Heart left ventricle (tissue), 16 donors: ENCODE measurements around the gene MFNG. TPM values are rescaled to one million over a fixed set of nuclear protein-coding genes. Genes with fewer than 3 reads are reported as not detected.

Experiments used
- ATAC-seq, 4 donors: fragments of 200-7000 bp; cut with Tn5 transposase; one replicate each; pipeline ENCODE4 v1.9.1; 2020 to 2022; ENCODE audit warnings: moderate library complexity in 4 of 4, mild to moderate bottlenecking in 3 of 4, moderate number of reproducible peaks in 1 of 4
- DNase-seq, 5 donors: peaks; one replicate each; pipeline ENCODE4 v3.0.0-alpha.2; 2020
- H3K27ac ChIP-seq, 12 donors: fragments of 200-600 bp; sonication (generic) in 4 of 12; one replicate each; pipeline versions ENCODE4 v1.5.0 to v1.8.0; 2016 to 2022; ENCODE audit warnings: mild to moderate bottlenecking in 2 of 12
- H3K27me3 ChIP-seq, 9 donors: fragments of 200-600 bp; sonication (generic) in 2 of 9; one replicate each; pipeline versions ENCODE4 v1.5.1 to v1.8.0; 2016 to 2022; ENCODE audit warnings: mild to moderate bottlenecking in 3 of 9
- H3K36me3 ChIP-seq, 9 donors: fragments of 200-600 bp; sonication (generic) in 2 of 9; one replicate each; pipeline versions ENCODE4 v1.5.0 to v1.8.0; 2018 to 2022; ENCODE audit warnings: mild to moderate bottlenecking in 2 of 9
- H3K4me1 ChIP-seq, 12 donors: fragments of 200-600 bp; sonication (generic) in 4 of 12; one replicate each; pipeline versions ENCODE4 v1.5.0 to v1.8.0; 2016 to 2022; ENCODE audit warnings: mild to moderate bottlenecking in 3 of 12
- H3K4me3 ChIP-seq, 12 donors: fragments of 200-600 bp; sonication (generic) in 4 of 12; one replicate each; pipeline versions ENCODE4 v1.5.0 to v1.8.0; 2017 to 2022; ENCODE audit warnings: mild to moderate bottlenecking in 9 of 12, moderate library complexity in 4 of 12
- H3K9me3 ChIP-seq, 12 donors: fragments of 200-600 bp; sonication (generic) in 4 of 12; one replicate each; pipeline versions ENCODE4 v1.5.0 to v1.8.0; 2016 to 2022; ENCODE audit warnings: mild to moderate bottlenecking in 1 of 12
- CTCF ChIP-seq, 12 donors: fragments of 200-600 bp; sonication (generic) in 4 of 12; IDR thresholded peaks; one replicate each; pipeline versions ENCODE4 v1.5.0 to v1.8.0; 2018 to 2022; ENCODE audit warnings: antibody characterized with exemption in 12 of 12, mild to moderate bottlenecking in 5 of 12
- POLR2A ChIP-seq, 2 donors: fragments of 450-650 bp; IDR thresholded peaks; one replicate each; pipeline ENCODE4 v1.6.1; 2017; ENCODE audit warnings: antibody characterized with exemption in 2 of 2, mild to moderate bottlenecking in 2 of 2, moderate library complexity in 2 of 2
- WGBS, 4 donors: extraction: QIAGEN DNeasy Blood & Tissue Kit in 2 of 4; methylation state at CpG; one replicate each; pipeline versions ENCODE4 v1.1.5 to v1.1.7; 2013 to 2018; 5-methylcytosine and 5-hydroxymethylcytosine counted together
- intact Hi-C, 10 donors: fragments of 100-400 bp; cut with DNase I; formaldehyde crosslinking; loops; one replicate each; pipeline versions ENCODE4 v1.11.1 to v1.14.2; 2022
- polyA plus RNA-seq, 2 donors: library from polyadenylated mRNA; stranded (reverse); fragments of 200-250 nt; gene quantifications; one replicate each; pipeline ENCODE4 v1.2.3, GENCODE V29; 2013
- total RNA-seq, 9 donors: library from RNA; depleted of rRNA in 2 of 9; stranded (reverse); fragments of >200 nt in 2 of 9; fragmentation: NEBNext Ultra II Directional in 3 of 9; extraction: Animal tissue kit (Norgen Biotek cat#: 25700) in 3 of 9; gene quantifications; one replicate each; pipeline versions ENCODE4 v1.1.0 to v1.2.4, GENCODE V29; 2016 to 2023
- donor health status: ischemic (EF 13 %, LVEDD 7.1; RV severe dilation, severe dysfunction).
- donor health status: healthy with polysubstance abuse.
- donor health status: DM: no; HTN: yes; CAD: no.
- donor health status: DM: no; HTN: no; CAD: no.
- donor health status: ischemic (EF 25% LVEDD 6.9; RV normal size, moderate dysfunction).
- donor health status: ischemic (EF 25% LVEDD 5.7; RV mildly dilated, moderate dysfunction).
- donor health status: healthy.
- donor health status: DM: yes; HTN: yes; CAD: no.
- donor health status: ischemic (EF 35%, LVEDD 5.7; RV mildly dilated, moderate dysfunction).
- donor health status: nonischemic (EF 11% LVEDD 7.7; RV severe dilation, severe dysfunction).
- donor health status: DM: yes; HTN: yes; CAD: no.
- donor health status: PGD.
- donor health status: ischemic (EF 29% LVEDD 5.4; RV normal size, mild dysfunction).
- donor health status: nonischemic (EF 23%, LVEDD 6.1; RV moderate dilation, normal function).

The MFNG gene
- total and polyA plus RNA-seq, 11 donors, result 5.8 to 25.6 (median 9.6) TPM

GRCh38 chr22:37525746-37526350, 39.7 kb upstream of the MFNG start:
- no peak for DNase-seq
- TF ChIP-seq CTCF (IDR thresholded peaks at IDR 0.05) (no peak), POLR2A (IDR thresholded peaks at IDR 0.05) (no peak)
- H3K9me3 ChIP-seq, result no peaks in the 10 kb centered on the region
- no peak overlapping the region for H3K4me3 ChIP-seq
- H3K4me1 ChIP-seq, result peaks cover 0 to 22% (median 5%) of the 10 kb centered on the region in 12 donors
- 77 to 91% (median 82%) methylated on average over 7 of the region's 7 CpGs for WGBS, 4 donors
- no peaks in the 10 kb centered on the region for H3K36me3 ChIP-seq
- intact Hi-C loops, result no loop called here
- H3K27me3 ChIP-seq, result peaks cover 0 to 9% (median 0%) of the 10 kb centered on the region in 9 donors
- ATAC-seq, result no peak
- no peak overlapping the region for H3K27ac ChIP-seq

DNA sequence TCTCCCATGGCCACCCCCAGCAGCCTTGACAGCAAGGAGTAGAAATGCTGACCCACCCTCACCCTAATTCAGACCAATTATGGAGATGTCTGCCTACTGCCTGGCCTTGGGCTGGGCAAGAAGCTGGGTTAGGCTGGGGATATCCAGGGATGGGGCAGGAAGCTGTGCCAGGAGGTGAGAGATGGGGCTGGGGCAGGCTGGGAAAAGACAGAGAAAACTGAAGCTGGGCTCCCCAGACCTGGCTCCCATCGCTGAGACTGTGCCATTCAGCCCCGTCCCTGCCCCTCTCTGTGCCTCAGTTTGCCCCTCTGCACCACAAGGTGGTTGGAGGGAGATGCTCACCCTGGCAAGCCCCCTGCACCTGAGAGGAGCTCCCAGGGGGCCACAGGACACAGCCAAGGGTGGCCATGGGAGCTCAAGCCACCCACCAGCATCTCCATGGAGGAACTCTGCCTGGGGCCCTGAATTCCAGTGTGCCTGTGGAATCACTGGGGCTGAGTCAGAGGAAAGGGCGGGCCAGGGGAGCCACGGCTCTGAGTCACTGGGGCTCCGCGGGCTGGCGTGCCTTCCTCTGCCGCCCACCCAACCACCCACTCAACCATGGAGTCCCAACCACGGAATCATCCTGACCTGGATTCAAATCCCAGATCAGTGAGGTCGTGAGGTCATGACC, 39.0 kb upstream of the MFNG start:
- WGBS, 4 donors, result 62 to 73% (median 70%) methylated on average over 3 to 10 of the region's 10 CpGs
- H3K27me3 ChIP-seq, result peaks cover 0 to 12% (median 2%) of the 10 kb centered on the region in 9 donors
- peak in 3 of 4 donors; percentile 59 to 79 (median 66) for ATAC-seq
- no peak overlapping the region for H3K4me3 ChIP-seq
- DNase-seq, result peak in 1 of 5 donors; percentile 74
- H3K4me1 ChIP-seq, result peaks cover 0 to 28% (median 10%) of the 10 kb centered on the region in 12 donors
- no peaks in the 10 kb centered on the region for H3K9me3 ChIP-seq
- no peak overlapping the region for H3K27ac ChIP-seq
- intact Hi-C loops, result no loop called here
- H3K36me3 ChIP-seq, result no peaks in the 10 kb centered on the region
- TF ChIP-seq POLR2A (IDR thresholded peaks at IDR 0.05), result no peak

DNA sequence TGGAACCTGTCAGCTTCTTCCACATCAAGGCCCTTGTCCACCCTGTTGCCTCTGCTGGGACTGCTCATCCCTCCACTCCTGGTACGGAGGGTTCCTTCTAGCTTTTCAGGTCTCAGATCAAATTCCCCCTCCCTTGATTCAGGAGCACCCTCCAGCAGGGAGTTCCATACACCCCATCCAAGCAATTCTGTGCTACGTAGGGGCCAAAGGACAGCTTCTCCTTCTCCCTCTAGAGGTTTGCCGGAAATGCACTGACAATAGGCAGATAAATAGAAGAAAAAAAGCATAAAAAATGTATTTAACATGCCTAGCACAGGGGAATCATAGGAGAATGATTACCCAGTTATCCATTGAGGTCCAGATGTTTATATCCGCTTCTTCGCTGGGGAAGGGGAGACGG, 36.3 kb upstream of the MFNG start:
- H3K27ac ChIP-seq, result no peak overlapping the region
- WGBS, 4 donors, result 86 to 92% (median 88%) methylated on average over 6 of the region's 6 CpGs
- no peaks in the 10 kb centered on the region for H3K9me3 ChIP-seq
- no peak overlapping the region for H3K4me3 ChIP-seq
- peaks cover 0 to 29% (median 12%) of the 10 kb centered on the region in 9 donors for H3K27me3 ChIP-seq
- ATAC-seq, result no peak
- H3K36me3 ChIP-seq, result no peaks in the 10 kb centered on the region
- intact Hi-C loops, result no loop called here
- DNase-seq, result no peak
- peaks cover 0 to 34% (median 17%) of the 10 kb centered on the region in 12 donors for H3K4me1 ChIP-seq
- no peak for TF ChIP-seq CTCF (IDR thresholded peaks at IDR 0.05)
- no peak for TF ChIP-seq POLR2A (IDR thresholded peaks at IDR 0.05)

GRCh38 chr22:37521236-37521739, 35.1 kb upstream of the MFNG start:
- H3K27ac ChIP-seq, result peak overlapping the region in 4 of 12 donors; percentile 4 to 55 (median 17)
- H3K9me3 ChIP-seq, result peaks cover 0 to 3% (median 0%) of the 10 kb centered on the region in 12 donors
- H3K27me3 ChIP-seq, result peaks cover 0 to 32% (median 16%) of the 10 kb centered on the region in 9 donors
- no peak overlapping the region for H3K4me3 ChIP-seq
- WGBS, 4 donors, result 54 to 68% (median 60%) methylated on average over 14 of the region's 14 CpGs
- peaks cover 0 to 31% (median 17%) of the 10 kb centered on the region in 12 donors for H3K4me1 ChIP-seq
- ATAC-seq, result peak in 1 of 4 donors; percentile 12
- intact Hi-C loops, result no loop called here
- no peak for TF ChIP-seq CTCF (IDR thresholded peaks at IDR 0.05)
- no peak for TF ChIP-seq POLR2A (IDR thresholded peaks at IDR 0.05)
- peaks cover 0 to 4% (median 0%) of the 10 kb centered on the region in 9 donors for H3K36me3 ChIP-seq
- no peak for DNase-seq
